NOMO-1 (cell line): ENCODE data around the gene KIAA1328.
A peak's percentile ranks its signal among the peaks of the same experiment; 100 is the strongest.

ENCODE experiments used
- DNase-seq, 2 experiments: peaks; one replicate each; lab custom pipeline; 2025; ENCODE audit not compliant: unreplicated experiment in 2 of 2; lab: John Stamatoyannopoulos, UW

KIAA1328 gene

DNA sequence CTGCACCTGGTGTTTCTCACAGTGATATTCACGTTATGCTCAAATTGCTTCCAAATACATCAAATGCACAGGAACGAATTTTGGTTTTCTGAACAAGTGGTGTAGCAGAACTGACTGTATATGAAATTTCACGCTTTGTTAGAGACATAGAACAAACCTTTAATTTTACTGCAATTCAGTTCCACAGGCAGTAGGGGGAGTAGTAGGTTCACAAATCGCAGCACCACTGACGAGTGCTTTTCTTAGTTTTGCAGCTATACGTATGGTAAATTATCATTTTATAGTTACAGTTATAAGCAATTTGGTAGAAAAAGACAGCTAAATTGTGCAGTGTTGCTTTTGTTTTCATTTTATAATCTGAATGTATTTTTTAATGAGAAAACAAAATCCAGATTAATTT is 113.3 kb downstream of the KIAA1328 start:
- peak; percentile 21 to 32 for DNase-seq

DNA sequence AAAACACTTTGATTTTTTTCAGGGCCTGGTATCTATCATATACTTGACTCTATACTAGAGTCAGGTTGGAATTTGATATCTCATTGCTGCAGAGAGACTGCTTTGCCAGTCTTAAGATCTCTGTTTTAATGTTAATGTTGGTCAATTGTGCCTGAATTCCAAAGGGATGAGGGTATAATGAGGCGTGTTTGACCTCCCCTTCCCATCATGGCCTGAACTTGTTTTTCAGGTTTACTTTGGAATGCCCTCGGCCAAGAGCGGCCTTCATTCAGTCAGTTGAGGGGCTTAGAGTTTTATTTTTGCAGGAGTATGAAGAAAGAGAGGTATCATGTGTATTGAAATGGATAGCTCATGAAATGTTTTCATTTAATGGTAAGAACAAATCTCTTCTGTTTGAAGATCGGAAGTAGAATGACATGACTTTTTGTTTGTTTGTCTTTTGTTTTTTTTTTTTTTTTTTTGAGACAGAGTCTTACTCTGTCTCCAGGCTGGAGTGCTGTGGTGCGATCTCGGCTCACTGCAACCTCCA is 119.0 kb downstream of the KIAA1328 start:
- DNase-seq = no peak

DNA sequence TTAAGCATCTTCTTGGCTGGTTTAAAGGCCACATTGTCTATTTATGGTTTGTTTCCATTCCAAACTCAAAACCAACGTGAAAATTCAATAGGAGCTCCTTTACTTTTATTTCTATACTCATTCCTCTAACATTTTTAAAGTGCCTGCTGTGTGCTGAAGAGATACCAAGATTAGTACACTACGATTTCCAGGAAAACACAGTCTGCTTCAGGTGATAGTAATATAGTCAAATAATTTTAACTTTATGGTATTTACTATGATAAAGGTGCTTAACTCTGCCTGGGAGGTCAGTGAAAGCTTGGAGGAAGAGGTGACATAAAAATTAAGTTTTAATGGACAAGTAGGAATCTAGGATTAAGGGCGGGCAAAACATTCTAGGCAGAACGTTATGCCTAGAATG is 121.4 kb downstream of the KIAA1328 start:
- DNase-seq = no peak

DNA sequence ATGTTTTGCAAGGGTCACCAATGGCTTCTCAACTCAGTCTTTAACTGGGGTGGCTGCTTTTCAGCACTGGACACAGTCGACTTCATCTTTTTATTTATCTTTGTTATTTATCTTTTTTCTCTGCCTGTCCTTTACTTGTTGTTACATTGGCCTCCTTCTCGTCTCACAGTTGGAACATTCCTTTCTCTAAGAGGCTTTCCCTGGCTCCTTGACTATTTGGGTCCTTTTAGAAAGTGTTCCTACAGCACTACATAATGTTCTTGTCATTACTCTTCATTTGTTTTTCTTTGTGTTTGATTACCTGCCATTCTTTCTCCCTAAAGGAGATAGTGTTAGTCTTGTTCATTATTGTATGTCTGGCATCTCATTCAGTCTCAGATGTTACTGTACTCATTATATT is 122.0 kb downstream of the KIAA1328 start:
- DNase-seq = no peak

DNA sequence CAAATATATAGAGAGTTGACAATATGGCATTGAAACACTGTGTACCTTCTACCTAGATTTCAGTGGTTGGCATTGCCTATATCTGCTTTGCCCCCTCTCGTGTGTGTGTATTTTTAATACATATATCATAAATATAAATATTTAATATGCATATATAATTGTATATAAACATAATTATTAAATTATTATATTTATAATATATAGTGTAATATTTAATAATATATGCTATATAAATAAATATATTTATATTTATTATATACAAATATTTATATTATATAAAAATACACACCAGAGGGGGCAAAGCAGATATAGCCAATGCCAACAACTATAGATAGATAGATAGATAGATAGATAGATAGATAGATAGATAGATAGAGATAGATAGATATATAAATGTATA is 124.1 kb downstream of the KIAA1328 start:
- no peak for DNase-seq

DNA sequence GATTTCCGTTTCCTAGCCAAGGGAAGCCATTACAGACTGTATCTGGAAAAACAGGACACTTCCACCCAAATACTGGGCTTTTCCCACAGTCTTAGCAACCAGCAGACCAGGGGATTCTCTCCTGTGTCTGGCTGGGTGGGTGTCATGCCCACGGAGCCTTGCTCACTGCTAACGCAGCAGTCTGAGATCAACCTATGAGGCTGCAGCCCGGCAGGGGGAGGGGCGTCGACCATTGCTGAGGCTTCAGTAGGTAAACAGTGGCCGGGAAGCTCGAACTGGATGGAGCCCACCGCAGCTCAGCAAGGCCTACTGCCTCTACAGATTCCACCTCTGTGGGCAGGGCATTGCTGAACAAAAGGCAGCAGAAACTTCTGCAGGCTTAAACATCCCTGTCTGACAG is 131.1 kb downstream of the KIAA1328 start:
- no peak for DNase-seq

DNA sequence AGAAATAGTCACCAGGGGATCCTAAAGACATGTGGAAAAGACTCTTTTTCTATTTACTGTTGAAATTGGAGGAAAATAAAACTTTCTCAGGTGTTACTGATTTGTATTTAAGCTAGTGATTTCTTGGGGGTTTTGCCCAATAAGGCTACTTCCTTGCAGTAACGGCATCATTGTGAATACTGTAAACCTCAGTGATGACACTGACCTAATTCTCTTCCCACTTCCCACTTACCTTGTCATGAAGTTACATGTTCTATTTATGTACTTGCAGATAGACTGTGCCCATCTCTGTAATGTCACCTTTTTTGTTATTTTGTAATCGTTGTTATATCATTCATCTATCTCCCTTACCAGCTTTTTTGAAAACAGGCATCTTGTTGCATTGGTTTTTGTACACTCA is 134.5 kb downstream of the KIAA1328 start:
- DNase-seq = no peak

DNA sequence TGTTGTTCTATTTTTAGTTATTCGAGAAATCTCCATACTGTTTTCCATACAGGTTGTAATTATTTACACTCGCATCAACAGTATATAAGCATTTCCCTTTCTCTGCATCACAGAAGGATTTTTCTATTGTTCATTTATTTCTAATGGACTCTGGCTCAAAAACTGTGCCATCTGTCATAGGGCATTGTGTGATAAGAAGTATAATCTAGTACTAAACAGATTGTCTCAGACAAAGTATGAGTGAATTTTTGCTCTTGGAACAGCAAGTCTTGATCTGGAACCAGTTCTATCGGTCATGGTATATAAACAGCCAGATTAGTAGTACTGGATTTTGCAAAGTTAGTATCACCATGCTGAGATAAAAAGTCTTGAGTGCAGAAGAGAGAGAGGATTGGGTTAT is 145.8 kb downstream of the KIAA1328 start:
- no peak for DNase-seq

DNA sequence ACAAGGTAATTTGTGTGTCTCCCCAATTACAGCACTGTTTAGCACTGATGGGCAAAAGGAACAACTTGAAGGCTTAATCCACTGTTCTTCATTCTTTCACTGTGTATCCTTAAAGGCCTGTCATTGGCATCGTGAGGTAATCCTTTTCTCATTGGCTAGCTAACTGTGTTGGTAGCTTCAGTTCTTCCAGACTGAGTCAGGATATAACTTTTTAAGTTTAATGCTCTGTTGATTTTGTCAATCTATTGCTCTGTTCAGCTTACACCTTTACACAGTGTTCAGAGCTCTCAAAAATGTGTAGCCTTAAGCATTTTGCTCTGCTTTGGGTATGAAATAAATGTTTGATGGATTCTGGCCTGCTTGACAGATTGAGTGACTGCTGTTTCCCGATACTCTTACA is 148.2 kb downstream of the KIAA1328 start:
- DNase-seq = no peak

DNA sequence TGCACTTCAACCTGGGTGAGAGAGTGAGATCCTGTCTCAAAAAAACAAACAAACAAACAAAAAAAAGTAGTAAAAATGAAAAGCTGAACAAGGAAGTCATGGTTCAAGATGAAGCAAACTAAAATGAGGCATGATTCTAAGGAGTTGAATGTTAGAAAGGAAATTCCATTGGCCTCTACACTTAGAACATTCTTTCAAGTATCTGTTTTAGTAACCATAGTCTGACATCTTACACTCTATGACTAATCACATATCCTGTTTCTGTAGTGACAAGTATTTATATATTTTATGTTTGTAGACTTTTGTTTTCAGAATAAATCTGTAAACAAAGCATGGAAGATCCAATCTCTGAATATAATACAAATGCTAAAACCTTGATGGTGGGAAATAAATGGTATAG is 164.1 kb downstream of the KIAA1328 start:
- no peak for DNase-seq

DNA sequence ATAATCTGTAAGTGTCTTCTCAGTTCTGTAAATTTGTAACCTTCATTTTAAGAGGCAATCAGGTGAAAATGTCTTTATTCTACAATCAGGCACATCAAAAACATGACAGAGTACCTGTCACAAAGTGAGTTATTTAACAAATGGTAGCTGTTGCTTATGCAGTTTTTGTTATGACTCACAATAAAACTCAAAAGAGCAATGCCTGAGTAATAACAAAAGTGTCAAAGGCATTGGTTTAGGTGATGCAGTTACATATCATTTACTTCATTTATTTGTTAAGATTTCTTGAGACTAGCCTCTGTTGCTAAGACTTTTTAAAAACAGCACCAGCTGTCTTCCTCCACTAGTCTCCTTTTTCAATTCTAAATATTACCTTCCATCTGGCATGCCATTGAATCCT is 177.8 kb downstream of the KIAA1328 start:
- no peak for DNase-seq

DNA sequence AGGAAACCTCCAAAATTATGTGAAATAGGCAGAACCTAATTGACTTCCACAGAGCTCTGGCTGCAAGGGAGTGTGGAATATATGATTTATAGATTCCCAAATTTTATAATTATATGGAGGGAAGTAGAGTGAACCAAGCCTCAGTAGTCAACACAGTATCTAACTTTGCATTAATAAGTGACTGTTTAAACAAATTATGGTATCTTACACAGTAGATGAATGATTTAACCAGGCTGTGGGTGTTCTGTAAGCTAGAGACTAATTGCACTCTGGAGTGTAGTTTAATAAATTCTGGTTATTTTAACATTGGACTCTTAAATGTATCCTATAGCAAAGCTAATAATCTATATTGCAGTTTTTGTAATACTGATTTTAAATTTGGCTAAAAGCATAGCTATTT is 183.5 kb downstream of the KIAA1328 start:
- DNase-seq = no peak

DNA sequence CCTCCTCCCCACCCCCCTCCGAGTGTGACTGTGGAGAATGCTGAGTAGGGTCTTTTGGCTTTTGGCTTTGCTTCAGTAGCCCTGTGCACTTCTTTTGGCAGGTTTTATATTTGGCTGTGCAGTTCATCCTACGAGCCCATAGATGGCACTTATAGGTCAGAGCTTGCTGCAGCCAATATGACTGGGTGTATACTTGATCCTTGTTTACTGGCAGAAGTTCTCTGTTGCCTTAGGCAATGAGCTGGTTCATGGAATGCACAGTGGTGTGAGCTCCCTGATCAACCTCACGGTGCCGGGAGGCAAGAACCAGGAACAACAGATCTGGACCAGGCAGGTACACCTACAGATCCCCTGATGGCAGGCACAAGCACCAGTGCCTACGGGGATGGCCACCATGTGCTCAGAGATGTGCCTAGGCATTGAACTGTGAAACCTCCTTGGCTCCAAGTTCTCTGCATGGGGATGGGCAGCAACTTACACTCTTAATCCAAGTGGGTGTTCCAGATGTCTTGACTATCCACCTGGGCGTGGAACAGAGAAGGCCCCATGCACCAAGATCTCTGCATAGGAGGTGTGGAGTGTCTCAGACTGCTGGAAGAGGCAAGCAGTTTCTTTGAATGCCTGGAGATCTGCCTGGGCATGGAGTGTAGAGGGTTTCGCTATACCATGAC is 190.4 kb downstream of the KIAA1328 start:
- no peak for DNase-seq

DNA sequence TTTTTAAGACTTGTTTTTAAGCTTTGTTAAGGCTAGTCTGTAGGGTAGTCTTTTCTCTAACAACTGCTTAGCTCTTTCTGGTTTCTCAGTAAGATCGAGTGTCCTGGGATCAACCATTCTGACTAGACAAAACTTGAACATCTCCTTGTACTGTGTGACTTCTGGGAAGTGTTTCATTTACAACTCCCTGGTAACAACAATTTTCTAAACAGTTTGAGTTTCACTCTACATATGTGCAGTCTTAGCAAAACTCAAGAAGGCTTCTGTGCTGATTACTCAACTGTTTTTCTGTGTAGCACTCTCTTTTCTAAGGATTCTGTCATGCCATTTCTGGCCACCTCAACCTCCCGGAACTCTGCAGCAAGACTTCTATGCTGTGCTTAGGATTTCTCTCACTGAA is 204.5 kb downstream of the KIAA1328 start:
- no peak for DNase-seq

DNA sequence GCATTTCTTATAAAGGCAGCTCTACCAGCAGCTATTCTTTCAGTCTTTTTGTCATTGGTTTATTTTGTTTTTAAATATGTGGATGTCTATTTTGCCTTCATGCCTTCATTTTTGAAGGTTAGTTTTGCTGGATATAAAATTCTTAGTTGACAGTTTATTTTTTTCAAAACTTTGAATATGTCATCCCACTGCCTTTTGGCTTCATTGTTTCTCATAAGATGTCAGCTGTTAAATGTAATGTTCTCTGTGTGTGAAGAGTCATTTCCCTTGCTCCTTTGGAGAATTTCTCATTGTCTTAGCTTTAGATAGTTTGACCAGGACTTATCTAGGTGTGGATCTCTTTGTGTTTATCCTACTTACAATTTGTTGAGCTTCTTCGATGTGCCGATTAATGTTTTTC is 213.5 kb downstream of the KIAA1328 start:
- DNase-seq = no peak

DNA sequence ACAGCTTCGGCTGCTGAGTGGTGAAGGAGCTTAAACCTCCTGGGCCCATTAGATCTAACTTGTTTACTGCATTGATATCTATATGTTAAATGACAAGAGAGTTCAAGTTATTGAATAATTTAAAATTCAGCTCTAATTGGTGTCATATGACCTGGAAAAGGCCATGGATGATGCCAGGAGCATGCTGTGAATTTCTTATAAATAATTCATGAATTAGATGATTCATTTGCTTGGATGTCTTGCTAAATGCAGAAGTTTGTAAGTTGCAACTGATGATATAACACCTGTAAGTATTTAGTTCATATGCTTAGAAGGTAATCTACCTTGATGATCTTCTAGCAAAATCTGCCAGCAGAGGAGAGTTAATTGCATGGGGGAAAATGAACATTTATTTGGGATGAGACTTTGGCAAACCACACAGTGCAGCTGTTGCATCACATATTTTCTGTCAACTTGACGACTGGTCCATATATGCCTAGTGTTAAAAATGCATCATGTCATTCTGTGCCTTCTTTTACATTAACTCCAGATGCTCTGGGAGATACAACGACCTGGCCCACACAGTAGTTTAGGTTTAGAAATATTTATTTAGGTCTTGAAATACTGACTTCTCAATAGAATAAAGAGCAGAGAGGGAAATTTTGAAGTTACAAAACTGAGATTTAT is 226.3 kb downstream of the KIAA1328 start:
- DNase-seq = no peak

DNA sequence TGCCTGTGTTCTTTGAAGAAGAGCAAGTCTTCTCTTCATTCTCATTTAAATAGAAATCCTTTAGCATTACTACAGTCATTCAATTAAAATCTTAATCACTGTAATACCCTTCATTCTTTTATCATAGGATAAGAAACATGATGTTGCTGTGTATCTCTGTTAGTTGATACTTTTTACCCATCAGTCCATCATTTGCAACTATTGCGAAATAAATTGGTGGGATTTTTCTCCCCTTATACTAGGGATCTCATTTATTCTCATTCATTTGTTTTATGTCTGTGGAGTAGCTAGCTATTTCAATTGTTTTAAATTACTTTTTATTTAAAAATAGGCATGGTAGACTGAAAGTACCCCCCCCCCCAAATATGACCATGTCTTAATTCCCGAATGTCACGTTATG is 235.3 kb downstream of the KIAA1328 start:
- DNase-seq = no peak

DNA sequence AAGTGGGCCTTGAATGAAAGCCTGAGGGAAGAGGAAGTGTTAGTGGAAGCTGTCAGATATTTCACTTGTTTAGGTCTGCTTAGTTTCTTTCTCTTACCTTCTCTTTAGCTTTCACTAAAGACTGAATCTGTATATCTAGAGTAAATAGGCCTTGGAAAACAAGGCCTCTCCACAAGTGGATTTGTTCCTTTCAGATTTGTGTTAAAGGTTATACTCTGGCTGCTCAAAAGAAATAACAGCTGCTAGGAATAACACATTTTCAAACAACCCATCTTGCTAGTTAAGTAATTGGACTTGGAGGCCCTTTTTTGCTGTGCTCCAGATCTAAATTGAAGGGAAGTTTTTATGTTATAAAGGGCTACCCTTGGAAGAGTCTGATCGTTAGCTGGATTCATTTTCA is 236.3 kb downstream of the KIAA1328 start:
- no peak for DNase-seq

DNA sequence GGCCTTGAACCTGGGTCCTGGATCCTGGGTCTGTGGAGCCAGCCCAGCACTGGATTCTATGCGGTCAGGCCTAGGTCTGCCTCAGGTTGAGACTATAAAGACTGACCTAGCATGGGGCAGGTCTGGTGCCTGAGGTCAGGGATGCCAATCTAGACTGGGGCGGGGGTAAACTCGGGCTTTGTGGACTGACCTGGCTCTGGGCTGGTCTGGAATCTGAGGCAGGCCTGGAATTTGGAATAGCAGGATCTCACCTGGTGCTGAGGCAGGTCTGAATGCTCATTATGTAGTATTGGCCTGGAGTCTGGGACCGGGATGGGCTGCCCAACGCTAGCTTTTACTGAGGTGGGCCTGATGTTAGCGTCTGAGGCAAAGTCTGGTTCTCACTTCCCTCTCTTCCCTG is 256.0 kb downstream of the KIAA1328 start:
- no peak for DNase-seq

DNA sequence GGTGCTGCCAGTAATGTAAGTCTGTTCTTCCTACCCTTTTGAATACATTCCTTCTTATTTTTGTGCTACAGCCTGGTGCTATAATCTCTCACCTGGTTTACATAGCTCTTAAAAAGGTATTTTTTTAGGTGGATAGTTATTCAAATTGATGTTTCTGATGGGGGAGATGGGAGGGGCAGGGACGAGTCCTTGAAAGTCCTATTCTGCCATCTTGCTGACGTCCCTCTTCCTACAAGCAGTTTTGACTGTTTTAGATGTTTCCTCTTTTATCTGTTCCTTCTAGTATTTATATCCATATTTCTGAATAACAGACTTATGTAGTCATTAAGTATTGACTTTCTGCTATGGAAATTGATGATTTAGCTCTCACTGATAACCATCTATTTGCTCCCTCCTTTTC is 256.4 kb downstream of the KIAA1328 start:
- no peak for DNase-seq

DNA sequence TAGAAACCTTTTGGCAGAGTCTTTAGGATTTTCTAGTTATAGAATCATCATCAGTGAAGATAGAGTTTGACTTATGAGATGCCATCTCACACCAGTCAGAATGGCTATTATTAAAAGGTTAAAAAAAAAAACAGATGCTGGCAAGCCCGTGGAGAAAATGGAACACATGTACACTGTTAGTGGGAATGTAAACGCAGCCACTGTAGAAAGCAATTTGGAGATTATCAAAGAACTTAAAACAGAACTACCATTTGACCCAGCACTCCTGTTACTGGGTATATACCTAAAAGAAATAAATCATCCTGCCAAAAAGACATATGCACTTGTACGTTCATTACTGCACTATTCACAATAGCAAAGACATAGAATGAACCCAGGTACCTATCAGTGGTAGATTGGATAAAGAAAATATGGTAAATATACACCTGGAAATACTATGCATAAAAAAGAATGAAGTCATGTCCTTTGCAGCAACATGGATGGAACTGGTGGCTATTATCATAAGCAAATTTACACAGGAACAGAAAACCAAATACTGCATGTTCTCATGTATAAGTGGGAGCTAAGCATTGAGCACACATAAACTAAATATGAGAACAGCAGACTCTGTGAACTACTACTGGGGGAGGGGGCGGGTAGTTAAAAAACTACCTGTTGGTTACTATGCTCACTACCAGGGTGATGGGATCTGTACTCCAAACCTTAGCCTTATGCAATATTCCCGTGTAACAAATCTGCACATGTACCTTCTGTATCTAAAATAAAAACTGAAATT is 279.0 kb downstream of the KIAA1328 start:
- DNase-seq = no peak

DNA sequence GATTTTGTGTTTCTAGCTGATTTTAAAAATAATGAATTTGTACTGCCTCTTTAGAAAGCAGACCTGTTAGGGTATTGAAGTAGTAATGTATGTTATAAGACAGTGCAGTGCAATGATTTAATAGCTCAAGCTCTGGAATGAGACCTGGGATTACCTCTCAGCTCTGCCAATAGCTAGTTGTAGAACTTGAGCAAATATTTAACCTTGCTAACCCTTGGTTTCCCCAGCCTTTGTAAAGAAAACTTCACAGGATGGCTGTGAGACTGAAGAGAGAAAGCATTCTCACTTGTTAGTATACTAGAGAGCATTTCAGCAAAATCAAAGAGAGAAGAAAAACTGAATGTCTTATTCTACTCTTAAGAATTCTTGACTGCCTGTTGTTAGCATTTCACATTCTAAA is 293.9 kb downstream of the KIAA1328 start:
- no peak for DNase-seq
